GM10847 (cell line): Measurements from ENCODE around the gene DIP2C.

Source experiments
- POLR2A ChIP-seq: IDR thresholded peaks from 2 replicates; pipeline ENCODE4 v1.6.1; 2011; ENCODE audit not compliant: insufficient read length; ENCODE audit errors: extremely low read depth

Gene DIP2C

DNA sequence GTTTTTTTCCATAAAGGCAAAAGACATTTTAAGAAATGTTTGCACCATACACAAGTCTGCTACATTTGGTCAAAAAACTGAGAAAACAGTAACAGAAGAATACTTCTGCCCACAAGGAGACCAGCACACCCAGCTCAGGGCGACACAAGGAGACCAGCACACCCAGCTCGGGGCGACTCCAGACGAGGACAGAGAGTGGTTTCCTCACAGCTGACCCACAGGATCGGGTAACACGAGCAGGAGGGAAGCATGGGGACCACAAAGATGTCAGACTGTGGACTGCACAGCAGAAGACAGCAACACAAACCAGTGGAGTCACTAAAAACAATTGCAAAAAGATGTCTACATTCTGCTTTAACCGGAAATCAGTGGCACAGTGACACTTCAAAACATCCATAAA is 237.6 kb downstream of the DIP2C start:
- no peak for TF ChIP-seq POLR2A

DNA sequence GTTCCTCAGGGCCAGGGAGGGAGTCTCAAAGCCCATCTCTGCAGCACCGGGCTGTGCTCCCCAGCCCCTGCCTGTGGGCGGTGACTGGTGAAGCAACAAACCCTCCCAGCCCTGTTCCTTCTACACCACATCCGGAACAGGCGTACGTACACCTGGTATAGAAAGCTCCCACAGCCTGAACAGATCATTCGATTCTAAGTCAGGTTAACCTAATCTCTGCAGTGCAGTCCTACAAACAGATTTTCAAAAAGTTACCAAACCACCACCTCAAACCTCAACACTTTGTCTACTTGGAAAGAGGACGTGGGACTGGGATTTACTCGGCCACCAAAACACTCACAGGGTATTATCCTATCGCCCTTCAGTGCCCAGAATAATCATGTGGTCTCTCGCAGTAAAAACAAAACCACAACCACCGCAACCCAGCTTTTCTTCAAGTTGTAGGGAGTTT is 238.4 kb downstream of the DIP2C start:
- no peak for TF ChIP-seq POLR2A

DNA sequence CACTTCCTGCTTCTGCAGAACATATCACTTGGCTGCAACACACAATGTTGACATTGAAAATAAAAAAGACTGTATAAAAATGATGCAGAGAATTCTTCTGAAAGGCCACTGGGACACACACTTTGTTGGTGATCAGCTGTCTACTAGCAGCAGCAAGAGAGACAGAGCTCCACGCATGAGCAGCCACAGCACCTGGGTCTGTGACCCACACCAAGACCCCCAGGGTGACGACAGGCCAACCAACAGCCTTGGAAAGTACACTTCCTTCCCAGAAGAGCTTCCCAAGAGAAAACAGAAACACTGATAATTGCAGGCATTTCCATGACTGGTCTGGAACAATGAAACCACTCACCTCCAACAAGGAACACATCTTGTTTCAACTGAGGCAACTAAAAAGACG is 239.0 kb downstream of the DIP2C start:
- no peak for TF ChIP-seq POLR2A

DNA sequence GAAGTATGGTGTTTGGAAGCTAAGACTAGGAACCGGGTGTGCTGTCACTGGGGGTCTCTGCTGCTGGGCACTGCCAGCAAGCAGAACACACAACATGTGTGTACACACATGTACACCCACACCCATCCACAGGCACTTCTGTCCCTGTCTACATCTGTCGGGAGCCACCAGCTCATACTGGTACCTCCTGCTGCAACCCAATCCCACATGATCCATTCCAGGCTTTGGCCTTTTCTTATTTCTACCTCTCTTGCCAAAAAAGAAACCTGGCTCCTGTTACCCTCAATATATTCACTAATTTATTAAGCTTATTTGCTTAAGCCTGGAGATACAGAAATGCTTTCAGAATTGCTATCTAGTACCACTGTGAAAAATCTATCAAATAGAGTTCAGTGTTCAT is 246.0 kb downstream of the DIP2C start:
- no peak for TF ChIP-seq POLR2A

DNA sequence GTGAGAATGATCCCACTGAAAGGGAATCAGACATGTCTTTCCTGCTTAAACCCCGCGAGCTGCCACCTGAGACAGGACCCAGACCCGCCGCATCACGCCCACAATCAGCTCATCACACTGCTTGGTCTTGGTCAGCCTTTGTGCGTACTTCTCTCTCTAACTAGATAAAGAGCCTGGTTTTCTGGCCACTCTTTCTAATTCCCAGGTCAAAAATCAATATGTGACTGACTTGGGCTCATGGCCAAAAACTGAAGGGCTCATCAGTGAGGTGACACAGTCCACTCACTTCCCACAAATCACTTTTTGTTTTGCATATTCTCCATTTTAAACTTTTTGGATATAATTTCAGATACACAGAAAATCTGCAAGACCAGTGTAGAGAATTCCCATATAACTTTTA is 247.3 kb downstream of the DIP2C start:
- no peak for TF ChIP-seq POLR2A

DNA sequence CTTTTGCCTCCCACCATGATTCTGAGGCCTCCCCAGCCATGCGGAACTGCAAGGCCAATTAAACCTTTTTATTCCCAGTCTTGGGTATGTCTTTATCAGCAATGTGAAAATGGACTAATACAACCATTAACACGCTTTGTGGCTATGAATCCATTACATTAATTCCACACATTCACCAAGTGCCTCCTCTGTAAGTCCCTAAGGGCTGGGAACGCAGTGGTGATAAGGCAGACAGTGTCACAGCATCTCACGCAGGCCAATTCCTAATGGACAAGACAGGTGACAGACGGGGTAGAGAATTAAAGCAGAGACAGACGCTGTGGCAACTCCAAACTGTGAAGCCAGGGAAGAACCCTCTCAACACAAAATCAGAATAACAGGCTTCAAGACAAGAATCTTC is 247.8 kb downstream of the DIP2C start:
- TF ChIP-seq POLR2A = no peak

DNA sequence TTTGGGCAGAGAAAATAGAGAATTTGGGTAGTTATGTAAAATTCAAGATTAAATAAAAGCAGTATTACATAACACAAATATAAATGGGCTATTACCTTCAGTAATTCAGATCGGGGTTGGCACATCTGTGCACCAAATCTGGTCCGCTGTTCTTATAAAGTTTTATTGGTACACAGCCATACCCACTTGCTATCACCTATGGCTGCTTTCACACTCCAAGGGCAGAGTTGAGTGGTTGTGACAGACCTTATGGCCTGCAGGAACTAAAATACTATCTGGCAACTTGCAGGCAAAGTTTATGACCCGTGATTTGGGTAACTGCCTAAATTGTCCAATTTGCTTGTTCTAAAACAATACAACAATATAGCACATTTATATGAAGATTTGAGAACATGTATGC is 249.3 kb downstream of the DIP2C start:
- no peak for TF ChIP-seq POLR2A

DNA sequence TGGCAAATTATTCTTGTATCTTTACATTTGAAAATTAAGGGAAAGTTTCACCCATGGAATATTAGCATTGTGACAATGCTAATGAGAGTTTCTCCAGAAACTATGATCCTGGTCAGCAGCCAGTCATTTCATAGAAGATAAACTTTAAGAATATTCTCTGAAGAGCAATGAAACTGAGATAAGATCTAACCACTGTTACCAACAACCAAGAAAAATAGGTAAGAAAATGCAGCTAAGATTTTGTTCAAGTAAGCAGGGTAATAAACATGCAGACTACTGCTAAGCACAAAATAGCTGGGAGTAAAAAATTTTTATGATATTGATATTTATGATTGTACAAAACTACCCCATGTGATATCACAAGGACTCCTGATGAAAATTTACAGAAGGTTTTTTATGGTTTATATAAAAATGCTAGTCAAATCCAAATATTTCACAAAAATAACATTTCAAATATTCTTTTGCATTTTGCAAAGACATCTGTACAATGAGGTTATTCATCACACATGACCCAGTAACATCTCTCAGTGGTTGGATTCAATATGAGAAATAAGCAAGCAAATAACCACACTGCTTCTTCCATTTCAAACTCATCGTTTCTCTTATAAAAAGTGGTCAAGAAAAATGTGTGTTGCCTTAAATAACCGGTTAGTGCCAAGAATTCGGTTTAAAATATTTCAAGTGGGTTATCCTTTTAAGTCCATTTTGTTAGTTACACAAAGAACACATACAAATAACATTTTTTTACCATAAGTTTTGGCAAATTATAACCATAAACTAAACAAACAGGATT is 251.6 kb downstream of the DIP2C start:
- TF ChIP-seq POLR2A = no peak

DNA sequence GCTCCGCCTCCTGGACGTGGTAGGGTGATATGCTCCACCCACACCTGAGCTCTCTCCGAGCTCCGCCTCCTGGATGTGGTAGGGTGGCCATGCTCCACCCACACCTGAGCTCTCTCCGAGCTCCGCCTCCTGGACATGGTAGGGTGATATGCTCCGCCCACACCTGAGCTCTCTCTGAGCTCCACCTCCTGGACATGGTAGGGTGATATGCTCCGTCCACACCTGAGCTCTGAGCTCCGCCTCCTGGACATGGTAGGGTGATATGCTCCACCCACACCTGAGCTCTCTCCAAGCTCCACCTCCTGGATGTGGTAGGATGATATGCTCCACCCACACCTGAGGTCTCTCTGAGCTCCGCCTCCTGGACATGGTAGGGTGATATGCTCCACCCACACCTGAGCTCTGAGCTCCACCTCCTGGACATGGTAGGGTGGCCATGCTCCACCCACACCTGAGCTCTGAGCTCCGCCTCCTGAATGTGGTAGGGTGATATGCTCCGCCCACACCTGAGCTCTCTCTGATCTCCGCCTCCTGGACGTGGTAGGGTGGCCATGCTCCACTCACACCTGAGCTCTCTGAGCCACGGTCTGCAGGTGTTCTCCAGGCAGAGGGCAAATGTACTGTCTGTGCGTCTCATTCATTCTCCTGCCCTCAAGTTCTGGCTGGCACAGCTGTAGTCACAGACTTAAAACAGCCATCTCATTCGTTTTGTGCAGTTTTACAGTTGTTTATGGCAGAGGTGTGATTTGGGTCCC is 252.4 kb downstream of the DIP2C start:
- no peak for TF ChIP-seq POLR2A

DNA sequence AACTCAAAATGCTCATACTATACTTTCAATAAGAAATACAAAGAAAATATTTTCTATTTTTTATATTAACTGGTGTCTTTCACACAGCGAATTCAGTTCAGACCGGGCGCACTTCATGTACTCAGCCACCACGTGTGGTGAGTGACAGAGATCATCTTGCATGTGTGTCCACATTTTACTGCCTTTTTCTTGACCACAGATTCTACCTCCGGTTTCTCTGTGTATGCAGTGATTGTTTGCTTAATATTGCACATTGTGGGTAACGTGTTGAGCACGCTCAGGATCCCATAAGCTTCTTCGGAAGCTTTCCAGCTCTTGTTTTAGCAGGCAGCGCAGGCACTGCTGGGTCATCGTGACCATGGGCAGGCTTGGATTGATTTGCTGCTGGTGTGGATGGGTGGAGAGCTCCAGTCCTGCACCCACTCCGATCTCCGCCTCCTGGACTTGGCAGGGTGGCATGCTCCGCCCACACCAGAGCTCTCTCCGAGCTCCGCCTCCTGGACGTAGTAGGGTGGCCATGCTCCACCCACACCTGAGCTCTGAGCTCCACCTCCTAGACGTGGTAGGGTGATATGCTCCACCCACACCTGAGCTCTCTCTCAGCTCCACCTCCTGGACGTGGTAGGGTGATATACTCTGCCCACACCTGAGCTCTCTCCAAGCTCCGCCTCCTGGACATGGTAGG is 253.3 kb downstream of the DIP2C start:
- TF ChIP-seq POLR2A = no peak

DNA sequence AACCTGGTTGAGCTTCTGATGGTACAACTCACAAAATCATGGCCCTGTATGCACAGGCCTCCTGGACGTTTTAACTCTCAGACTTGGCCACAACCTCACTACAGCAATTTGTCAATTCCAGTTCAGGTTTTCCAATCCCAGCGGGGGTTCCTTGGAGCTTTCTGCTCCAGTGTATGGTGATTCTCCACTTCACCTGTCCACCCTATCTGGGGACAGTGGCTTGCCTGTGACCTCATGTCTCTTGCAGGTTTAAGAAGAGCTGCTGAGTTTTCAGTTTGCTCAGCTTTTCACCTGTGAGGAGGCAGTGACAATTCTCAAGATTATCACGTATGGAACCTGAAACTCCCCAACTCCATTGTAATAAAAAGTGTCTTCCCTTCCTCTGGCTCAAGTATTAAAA is 254.1 kb downstream of the DIP2C start:
- TF ChIP-seq POLR2A = no peak

DNA sequence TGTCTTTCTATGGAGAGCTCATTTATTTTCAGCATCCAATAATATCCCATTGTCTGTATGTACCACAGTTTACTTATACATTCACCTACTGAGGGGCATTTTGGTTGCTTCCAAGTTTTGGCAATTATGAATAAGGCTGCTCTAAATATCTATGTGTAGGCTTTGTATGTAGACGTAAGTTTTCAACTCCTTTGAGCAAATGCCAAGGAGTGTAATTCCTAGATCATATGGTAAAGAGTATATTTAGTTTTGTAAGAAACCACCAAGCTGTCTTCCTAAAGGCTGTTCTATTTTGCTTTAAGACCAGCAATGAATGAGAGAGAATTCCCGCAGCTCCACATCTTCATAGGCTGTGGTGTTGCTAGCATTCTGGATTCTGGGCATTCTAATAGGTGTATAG is 259.8 kb downstream of the DIP2C start:
- TF ChIP-seq POLR2A = no peak

DNA sequence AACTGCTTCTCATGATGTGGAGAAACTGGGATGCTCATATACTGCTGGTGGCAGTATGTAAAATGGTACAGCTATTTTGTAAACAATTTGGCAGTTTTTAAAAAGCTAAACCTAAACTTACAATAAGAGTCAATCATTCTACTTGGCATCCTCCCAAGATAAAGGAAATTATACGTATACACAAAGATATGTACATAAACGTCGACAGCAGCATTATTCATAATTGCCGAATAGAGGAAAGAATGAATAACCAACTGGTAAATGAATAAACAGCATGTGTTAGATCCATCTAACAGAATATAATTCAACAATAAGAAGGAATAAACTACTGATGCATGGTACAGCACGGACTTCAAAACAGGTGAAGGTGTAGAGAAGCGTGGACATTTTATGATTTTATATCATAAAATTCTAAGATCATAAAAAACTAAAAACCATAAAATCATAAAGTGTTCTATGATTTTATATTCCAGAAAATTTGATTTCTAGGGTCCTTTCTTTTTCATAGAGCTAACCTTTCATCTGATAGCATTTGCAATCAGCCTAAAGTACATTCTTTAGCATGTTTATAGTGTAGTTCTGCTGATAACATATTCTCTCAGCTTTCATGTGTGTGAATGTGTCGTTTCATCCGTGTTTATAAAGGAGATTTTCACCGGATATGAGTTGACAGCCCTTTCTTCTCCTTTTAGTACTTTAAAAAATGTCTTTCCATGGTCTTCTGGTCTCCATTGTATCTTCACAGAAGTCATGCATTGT is 261.5 kb downstream of the DIP2C start:
- TF ChIP-seq POLR2A = no peak

DNA sequence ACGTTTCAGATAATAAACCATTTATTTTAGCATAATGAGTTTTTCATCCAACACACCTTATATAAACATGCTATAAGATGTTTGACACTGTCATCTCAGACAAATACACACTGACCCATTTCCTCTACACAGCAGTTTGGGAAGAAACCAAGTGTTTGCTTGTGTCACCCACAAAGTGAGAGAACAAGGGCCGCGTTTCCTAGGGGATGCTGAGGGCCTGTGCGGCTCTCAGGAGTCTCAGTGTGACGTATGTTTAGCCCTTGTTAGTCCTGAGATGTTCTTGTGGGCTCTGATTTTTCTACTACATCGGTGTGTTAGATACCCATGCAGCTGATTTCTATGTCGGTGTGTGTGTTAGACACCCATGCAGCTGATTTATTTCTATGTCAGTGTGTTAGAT is 266.3 kb downstream of the DIP2C start:
- no peak for TF ChIP-seq POLR2A

DNA sequence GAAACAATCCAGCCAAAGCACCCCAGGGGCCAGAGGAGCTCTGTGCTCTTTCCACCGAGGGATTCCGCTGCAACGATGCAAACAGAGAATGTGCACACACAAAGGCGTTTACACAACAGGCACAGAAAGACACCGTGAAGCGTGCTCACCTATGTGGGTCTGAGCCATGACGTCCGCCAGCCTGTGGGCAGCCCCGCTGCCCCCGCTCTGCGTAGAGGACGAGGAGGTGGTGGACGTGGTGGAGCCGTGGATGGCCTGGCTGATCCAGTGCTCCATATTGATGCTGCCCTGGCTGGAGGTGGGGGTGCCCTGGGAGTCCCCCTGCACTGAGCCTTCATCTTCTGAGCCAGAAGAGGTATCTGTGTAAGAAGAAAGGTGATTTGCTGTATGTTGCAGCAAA is 266.8 kb downstream of the DIP2C start:
- TF ChIP-seq POLR2A = no peak

DNA sequence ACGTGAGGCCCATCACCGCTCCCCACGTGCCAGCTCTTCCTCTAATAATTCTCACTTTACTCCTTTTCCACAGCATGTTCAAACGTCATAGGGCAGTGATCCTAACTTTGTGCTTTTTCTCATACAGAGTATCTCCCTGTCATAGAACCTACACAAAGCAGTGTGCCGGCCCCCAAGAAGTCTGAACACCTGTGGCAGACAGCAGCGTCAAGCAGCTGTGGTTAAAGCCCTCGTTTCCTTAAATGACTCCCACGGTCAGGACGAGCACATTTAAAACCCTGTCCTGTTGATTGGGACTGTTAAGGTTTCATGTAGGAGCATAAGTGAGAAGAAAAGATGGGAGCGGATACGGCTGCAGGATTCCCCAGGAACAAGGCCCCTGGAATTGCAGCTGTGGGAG is 267.2 kb downstream of the DIP2C start:
- no peak for TF ChIP-seq POLR2A

DNA sequence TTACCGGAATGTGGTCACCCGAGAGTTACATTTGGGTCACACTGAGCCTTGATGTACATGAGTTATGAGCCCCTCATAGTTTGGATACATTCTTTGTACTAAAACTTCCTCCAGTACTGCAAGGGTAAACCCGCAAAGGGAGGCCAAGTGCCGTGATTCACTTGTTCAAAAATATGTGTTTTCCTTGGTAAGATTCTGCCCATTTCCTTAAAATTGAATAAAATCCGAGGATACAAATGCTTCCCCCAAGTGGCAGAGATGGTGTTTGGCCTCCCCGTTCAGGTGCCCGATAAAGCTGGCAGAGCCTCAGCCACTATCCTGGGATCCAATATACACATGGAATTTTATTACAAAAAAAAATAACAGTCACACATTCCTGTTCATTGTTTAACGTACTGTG is 268.3 kb downstream of the DIP2C start:
- no peak for TF ChIP-seq POLR2A
